OCI-LY1 (cell line): ENCODE results near the gene STK39.
A peak's percentile ranks its signal among the peaks of the same experiment; 100 is the strongest.

ENCODE experiments used
- H2AFZ ChIP-seq: fragments of 200-600 bp; sonication (generic), shearing (Covaris generic); 2 replicates; pipeline ENCODE4 v1.6.0; 2014; ENCODE audit warnings: antibody characterized with exemption, mild to moderate bottlenecking, low read length
- H3F3A ChIP-seq: fragments of 200-600 bp; sonication (generic), shearing (Covaris generic); 2 replicates; pipeline ENCODE4 v1.6.0; 2014; ENCODE audit warnings: mild to moderate bottlenecking, antibody characterized with exemption, low read length, moderate library complexity; ENCODE audit not compliant: insufficient read depth
- H3K27ac ChIP-seq: fragments of 200-600 bp; sonication (generic); 2 replicates; pipeline ENCODE4 v1.5.1; 2014; ENCODE audit warnings: low read length, mixed run types, mild to moderate bottlenecking, low read depth; ENCODE audit not compliant: poor library complexity, severe bottlenecking
- H3K27me3 ChIP-seq: fragments of 200-600 bp; sonication (generic); 2 replicates; pipeline ENCODE4 v1.6.0; 2014; ENCODE audit warnings: antibody characterized with exemption, mild to moderate bottlenecking, low read length, moderate library complexity; ENCODE audit not compliant: insufficient read depth
- H3K36me3 ChIP-seq: fragments of 200-600 bp; sonication (generic); 2 replicates; pipeline ENCODE4 v1.6.1; 2014; ENCODE audit warnings: mild to moderate bottlenecking, antibody characterized with exemption, low read length, moderate library complexity, mixed read lengths; ENCODE audit not compliant: insufficient read depth
- H3K4me1 ChIP-seq: fragments of 200-600 bp; sonication (generic); 2 replicates; pipeline ENCODE4 v1.5.1; 2014; ENCODE audit warnings: mild to moderate bottlenecking, low read length, moderate library complexity; ENCODE audit not compliant: insufficient read depth, severe bottlenecking
- H3K4me2 ChIP-seq: fragments of 200-600 bp; sonication (generic), shearing (Covaris generic); 2 replicates; pipeline ENCODE4 v1.6.1; 2014; ENCODE audit warnings: low read length
- H3K4me3 ChIP-seq: fragments of 200-600 bp; sonication (generic); 2 replicates; pipeline ENCODE4 v1.5.1; 2014; ENCODE audit warnings: low read length, low read depth, mild to moderate bottlenecking, mixed read lengths; ENCODE audit not compliant: poor library complexity, severe bottlenecking
- H3K79me2 ChIP-seq: fragments of 200-600 bp; shearing (Covaris generic); 2 replicates; pipeline ENCODE4 v1.6.1; 2016; ENCODE audit warnings: mixed run types, low read length, mixed read lengths; ENCODE audit not compliant: insufficient read depth
- H3K9ac ChIP-seq: fragments of 200-600 bp; sonication (generic), shearing (Covaris generic); 2 replicates; pipeline ENCODE4 v1.6.1; 2014; ENCODE audit warnings: mild to moderate bottlenecking, low read length, mixed read lengths
- H3K9me2 ChIP-seq: fragments of 200-600 bp; sonication (generic), shearing (Covaris generic); 2 replicates; pipeline ENCODE4 v1.6.1; 2014; ENCODE audit warnings: low read depth, mild to moderate bottlenecking, low read length, mixed read lengths
- H3K9me3 ChIP-seq: fragments of 200-600 bp; shearing (Covaris generic); 2 replicates; pipeline ENCODE4 v1.6.1; 2014; ENCODE audit warnings: low read length, mixed read lengths
- H4K20me1 ChIP-seq: fragments of 200-600 bp; sonication (generic), shearing (Covaris generic); 2 replicates; pipeline ENCODE4 v1.6.0; 2016; ENCODE audit warnings: mild to moderate bottlenecking, low read length; ENCODE audit not compliant: insufficient read depth
- CTCF ChIP-seq: fragments of 200-600 bp; sonication (generic), shearing (Covaris generic); IDR thresholded peaks from 2 replicates; pipeline ENCODE4 v1.5.1; 2017; ENCODE audit warnings: mild to moderate bottlenecking, antibody characterized with exemption, low read length, moderate library complexity, mixed read lengths
- EZH2 ChIP-seq: fragments of 200-600 bp; sonication (generic), shearing (Covaris generic); IDR thresholded peaks from 2 replicates; pipeline ENCODE4 v1.8.0; 2017; ENCODE audit warnings: borderline replicate concordance, mixed run types, mild to moderate bottlenecking, antibody characterized with exemption, low read length, moderate library complexity, mixed read lengths

The STK39 gene

GRCh38 chr2:168118733-168119514 is 128.5 kb downstream of the STK39 start:
- Histone ChIP-seq H4K20me1 (no peaks in the 10 kb centered on the region), H3K9me2 (no peaks in the 10 kb centered on the region), H3K9me3 (no peaks in the 10 kb centered on the region), H3K4me2 (0 out of 2 replicates have a peak overlapping the region, but pooled peaks have one; percentile 16), H3K4me3 (no peak overlapping the region), H3F3A (no peaks in the 10 kb centered on the region), H3K27ac (peak overlapping the region; percentile 1), H3K79me2 (no peaks in the 10 kb centered on the region), H3K36me3 (peaks cover 45% of the 10 kb centered on the region), H3K4me1 (peaks cover 8% of the 10 kb centered on the region), H3K9ac (no peak overlapping the region), H3K27me3 (no peaks in the 10 kb centered on the region), H2AFZ (no peak overlapping the region)
- TF ChIP-seq EZH2 (no peak), CTCF (peak; percentile 79)

- H3K9me2 ChIP-seq: no peaks in the 10 kb centered on the region
- no peak overlapping the region for H3K4me3 ChIP-seq
- H3K27ac ChIP-seq: no peak overlapping the region
- H3K27me3 ChIP-seq: no peaks in the 10 kb centered on the region
- H2AFZ ChIP-seq: no peak overlapping the region
- no peak overlapping the region for H3K4me2 ChIP-seq
- H3K36me3 ChIP-seq: peaks cover 27% of the 10 kb centered on the region; the same call in 1 of the 2 replicates
- H3F3A ChIP-seq: no peaks in the 10 kb centered on the region
- H3K79me2 ChIP-seq: no peaks in the 10 kb centered on the region
- no peaks in the 10 kb centered on the region for H3K9me3 ChIP-seq
- H3K4me1 ChIP-seq: peaks cover 8% of the 10 kb centered on the region
- no peak for TF ChIP-seq EZH2
- no peak for TF ChIP-seq CTCF
- no peaks in the 10 kb centered on the region for H4K20me1 ChIP-seq
- H3K9ac ChIP-seq: no peak overlapping the region
Measured at GRCh38 chr2:168116448-168116847, 130.9 kb downstream of the STK39 start.

- Histone ChIP-seq H3K36me3 (peaks cover 27% of the 10 kb centered on the region; the same call in 1 of the 2 replicates), H3F3A (no peaks in the 10 kb centered on the region), H2AFZ (no peak overlapping the region), H3K27me3 (no peaks in the 10 kb centered on the region), H3K4me1 (peaks cover 8% of the 10 kb centered on the region), H3K9me3 (no peaks in the 10 kb centered on the region), H3K9ac (no peak overlapping the region), H3K27ac (no peak overlapping the region), H3K79me2 (no peaks in the 10 kb centered on the region), H3K4me2 (no peak overlapping the region), H4K20me1 (no peaks in the 10 kb centered on the region), H3K9me2 (no peaks in the 10 kb centered on the region), H3K4me3 (no peak overlapping the region)
- no peak for TF ChIP-seq EZH2
- no peak for TF ChIP-seq CTCF
Measured at GRCh38 chr2:168114619-168115018, 132.8 kb downstream of the STK39 start.
